Fibroblast of the aortic adventitia (primary cell): ENCODE measurements around the gene CTU2. TPM values are rescaled to one million over a fixed set of nuclear protein-coding genes. Genes with fewer than 3 reads are reported as not detected.

Experiments used
- DNase-seq: peaks from one replicate; pipeline ENCODE4 v3.0.0-alpha.2; 2010; ENCODE audit warnings: low read depth
- H3K4me3 ChIP-seq: 2 replicates; pipeline ENCODE4 v1.5.1; 2011; ENCODE audit warnings: low read depth, mild to moderate bottlenecking, control low read depth, low read length, moderate library complexity
- total RNA-seq: library from RNA; depleted of rRNA; stranded (reverse); fragments of >200 nt; gene quantifications from 2 replicates; pipeline ENCODE4 v1.2.3, GENCODE V29; 2012; ENCODE audit warnings: low replicate concordance
- TF ChIP-seq, protein P1 (sequence below): IDR thresholded peaks from 2 replicates; pipeline ENCODE4 v1.5.1; 2011; ENCODE audit warnings: mild to moderate bottlenecking, low read length, control low read depth, inconsistent platforms; ENCODE audit not compliant: insufficient read depth

Gene CTU2
- total RNA-seq, 1 donor = 15.2 TPM

DNA sequence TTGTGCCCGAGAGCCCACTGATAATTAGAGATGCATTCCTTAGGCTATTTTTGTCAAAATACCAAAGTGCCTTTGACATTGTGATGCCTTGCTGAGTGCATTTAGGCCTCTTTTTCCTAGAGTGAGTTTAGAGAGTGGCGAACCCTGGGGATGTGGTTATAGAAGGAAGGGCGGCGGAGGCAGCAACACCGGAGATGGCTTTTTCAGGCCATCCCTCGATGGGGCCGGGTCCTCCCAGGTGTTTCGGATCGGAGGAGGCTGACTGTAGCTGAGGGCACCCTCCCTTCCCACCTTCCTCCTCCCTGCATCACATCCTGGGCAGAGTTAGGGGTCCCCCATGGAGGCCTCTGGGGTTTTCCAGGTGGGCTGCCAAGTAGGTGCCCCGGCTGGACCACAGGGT, 13.4 kb upstream of the CTU2 start:
- no peak for DNase-seq
- H3K4me3 ChIP-seq = no peak overlapping the region
- TF ChIP-seq, protein P1, sequence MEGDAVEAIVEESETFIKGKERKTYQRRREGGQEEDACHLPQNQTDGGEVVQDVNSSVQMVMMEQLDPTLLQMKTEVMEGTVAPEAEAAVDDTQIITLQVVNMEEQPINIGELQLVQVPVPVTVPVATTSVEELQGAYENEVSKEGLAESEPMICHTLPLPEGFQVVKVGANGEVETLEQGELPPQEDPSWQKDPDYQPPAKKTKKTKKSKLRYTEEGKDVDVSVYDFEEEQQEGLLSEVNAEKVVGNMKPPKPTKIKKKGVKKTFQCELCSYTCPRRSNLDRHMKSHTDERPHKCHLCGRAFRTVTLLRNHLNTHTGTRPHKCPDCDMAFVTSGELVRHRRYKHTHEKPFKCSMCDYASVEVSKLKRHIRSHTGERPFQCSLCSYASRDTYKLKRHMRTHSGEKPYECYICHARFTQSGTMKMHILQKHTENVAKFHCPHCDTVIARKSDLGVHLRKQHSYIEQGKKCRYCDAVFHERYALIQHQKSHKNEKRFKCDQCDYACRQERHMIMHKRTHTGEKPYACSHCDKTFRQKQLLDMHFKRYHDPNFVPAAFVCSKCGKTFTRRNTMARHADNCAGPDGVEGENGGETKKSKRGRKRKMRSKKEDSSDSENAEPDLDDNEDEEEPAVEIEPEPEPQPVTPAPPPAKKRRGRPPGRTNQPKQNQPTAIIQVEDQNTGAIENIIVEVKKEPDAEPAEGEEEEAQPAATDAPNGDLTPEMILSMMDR = no peak

DNA sequence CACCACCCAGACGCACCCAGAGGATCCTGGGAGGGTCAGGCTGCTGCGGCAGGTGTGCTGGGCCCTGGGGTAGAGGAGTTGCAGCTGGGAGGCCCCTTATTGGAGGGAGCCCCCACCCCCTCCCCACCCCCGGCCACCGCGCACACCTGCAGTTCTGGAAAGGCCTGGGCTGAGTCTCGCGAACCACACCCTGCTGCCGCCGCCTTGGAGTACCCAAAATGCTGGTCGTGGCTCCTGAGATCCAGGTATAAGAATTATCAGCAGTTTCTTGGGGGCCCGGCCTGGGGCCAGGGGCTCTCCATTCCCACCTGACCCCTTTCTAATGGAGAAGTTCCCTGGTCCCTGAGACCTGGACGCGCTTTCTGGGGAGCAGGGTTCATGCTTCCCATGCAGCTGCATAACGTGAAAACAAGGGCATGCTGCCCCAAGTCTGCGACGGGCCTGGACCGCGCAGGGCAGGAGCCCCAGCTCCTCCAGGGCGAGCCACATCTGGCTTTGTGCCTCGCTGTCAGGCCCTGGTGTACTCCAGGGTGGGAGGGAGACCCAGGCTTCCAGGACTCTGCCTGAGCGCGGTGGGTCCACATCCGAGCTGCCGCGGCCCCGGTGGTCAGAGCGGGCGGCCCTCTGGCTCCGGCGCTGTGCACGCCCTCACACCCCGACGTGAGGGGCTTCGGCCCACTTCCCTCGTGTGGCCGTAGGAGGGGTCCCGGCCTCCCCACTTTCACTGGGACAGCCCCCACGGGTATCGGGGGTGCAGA, 12.7 kb upstream of the CTU2 start:
- TF ChIP-seq, protein P1 = no peak
- H3K4me3 ChIP-seq = no peak overlapping the region
- DNase-seq = no peak

DNA sequence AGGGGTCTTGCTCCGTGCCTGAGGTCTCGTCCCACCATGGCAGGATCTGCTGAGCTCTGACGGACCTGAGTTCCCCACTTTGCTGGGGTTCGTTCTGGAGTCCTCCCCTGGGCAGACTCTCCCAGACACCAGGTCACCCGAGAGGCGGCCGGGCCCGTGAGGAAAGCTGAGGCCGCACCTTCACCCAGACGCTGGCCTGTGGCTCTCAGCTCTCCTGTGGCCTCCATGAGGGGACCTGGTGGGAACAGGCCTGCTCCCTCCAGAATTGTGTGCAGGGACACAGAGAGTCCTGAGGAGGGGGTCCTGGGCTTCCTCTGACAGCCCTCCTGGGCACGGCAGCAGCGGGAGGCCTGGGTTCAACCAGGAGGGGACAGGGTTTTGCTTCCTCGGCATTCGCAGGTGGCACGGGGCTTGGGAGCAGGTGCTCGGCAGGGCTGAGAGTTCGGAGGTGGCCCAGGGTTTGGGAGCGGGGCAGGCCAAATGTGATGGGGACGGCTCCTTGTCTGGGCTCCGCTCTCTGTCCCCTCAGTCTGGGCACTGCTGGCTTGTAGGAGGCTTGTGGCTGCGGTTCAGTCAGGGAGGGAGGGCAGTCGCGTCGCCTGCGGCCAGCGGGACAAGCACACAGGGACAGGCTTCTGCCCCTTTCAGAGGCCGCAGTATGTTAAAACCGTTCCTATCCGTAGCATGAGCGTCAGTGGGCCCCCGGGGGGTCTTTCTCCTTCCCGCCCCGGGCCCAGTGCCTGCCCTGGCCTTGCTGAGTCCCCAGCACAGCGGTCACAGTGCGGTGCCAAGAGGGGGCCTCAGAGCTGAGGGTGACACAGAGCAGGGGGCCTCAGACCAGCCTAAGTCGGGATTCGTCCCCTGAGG, 11.8 kb upstream of the CTU2 start:
- TF ChIP-seq, protein P1 = no peak
- no peak for DNase-seq
- no peak overlapping the region for H3K4me3 ChIP-seq

DNA sequence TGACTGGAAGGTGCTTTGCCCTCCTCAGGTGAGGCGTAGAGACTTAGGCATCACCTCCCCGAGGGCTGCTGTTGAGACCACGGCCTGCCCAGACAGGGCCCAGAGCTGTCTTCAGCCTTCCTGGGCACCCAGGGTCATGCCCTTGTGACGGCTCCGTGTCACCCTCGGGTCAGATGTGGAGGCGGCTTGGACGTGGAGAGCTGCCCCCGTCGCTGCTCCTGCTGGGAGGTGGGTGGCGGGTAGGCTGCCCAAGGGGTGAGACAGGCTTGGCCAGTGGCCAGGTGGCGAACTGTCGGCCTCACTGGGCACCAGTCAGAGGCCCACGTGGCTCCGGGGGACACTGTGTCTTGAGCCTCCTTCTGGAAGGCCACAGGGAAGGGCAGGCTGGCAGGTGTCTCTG, 11.1 kb upstream of the CTU2 start:
- DNase-seq = no peak
- TF ChIP-seq, protein P1 = no peak
- no peak overlapping the region for H3K4me3 ChIP-seq

DNA sequence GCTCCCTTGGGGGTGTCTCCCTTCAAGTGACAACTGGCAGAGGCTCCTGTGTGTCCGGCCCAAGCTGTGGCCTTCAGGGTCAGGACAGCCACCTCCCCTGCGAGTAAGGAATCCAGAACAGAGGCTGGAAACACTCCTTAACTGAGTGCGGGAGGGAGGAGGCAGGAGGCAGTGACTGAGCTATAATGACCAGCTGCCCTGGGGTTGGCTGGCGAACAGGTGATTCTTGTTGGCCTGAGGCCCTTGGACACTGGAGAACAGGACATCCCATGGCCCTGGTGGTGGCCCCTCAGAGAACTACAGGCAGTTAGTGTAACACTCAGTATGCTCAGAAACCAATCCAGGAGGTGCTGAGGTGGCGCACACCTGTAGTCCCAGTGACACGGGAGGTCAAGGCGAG, 10.6 kb upstream of the CTU2 start:
- TF ChIP-seq, protein P1 = no peak
- no peak overlapping the region for H3K4me3 ChIP-seq
- DNase-seq = no peak

DNA sequence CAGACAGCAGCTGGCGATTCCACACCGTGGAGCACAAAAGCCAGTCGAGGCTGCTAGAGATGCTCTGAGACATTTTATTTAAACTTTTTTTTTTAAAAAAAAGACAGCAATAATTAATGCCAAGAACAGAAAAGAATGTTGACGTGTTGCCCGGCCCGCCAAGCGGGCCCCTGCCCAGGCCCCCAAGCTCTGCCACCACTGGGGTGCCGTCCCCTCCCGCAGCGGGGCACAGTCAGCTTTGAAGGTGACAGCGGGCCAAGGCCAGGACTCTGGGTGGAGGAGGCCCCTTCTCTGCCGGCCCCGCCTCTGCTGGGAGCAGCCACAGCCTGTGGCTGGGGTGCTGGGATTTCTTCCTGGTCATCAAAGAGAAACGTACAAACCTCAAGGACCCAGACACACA, 9.9 kb upstream of the CTU2 start:
- TF ChIP-seq, protein P1 = no peak
- no peak overlapping the region for H3K4me3 ChIP-seq
- no peak for DNase-seq
